OCI-LY3 (cell line): ENCODE data around the gene DOK4.

Experiments
- CTCF ChIP-seq: fragments of 200-600, 300-600 bp; sonication (generic); IDR thresholded peaks from 2 replicates; pipeline ENCODE4 v1.5.1; 2014; ENCODE audit warnings: antibody characterized with exemption, low read length, low read depth
- EZH2phosphoT487 ChIP-seq: fragments of 200-600 bp; shearing (Covaris generic); IDR thresholded peaks from 2 replicates; pipeline ENCODE4 v1.6.1; 2018; ENCODE audit warnings: antibody characterized with exemption, mixed run types, low read depth

GRCh38 chr16:57508035-57508425 lies 21.7 kb upstream of the DOK4 start:
- TF ChIP-seq CTCF = no peak
- TF ChIP-seq EZH2phosphoT487 = no peak
